ENCODE results near the gene ATOH8. TPM values are rescaled to one million over a fixed set of nuclear protein-coding genes. Genes with fewer than 3 reads are reported as not detected.

The ATOH8 gene
- total RNA-seq, 1 donor from 2014 or later = 9.0 TPM

GRCh38 chr2:85722519-85722918, 31.3 kb upstream of the ATOH8 start:
- Mint-ChIP-seq H3K27me3 (ENCODE audit: unreplicated experiment) (peaks cover 4% of the 10 kb centered on the region), H3K4me3 (ENCODE audit: unreplicated experiment) (no peak overlapping the region), H3K4me1 (ENCODE audit: low read depth, unreplicated experiment) (peaks cover 18% of the 10 kb centered on the region), H3K36me3 (ENCODE audit: unreplicated experiment) (peaks cover 5% of the 10 kb centered on the region), H3K27ac (ENCODE audit: unreplicated experiment) (no peak overlapping the region), H3K9me3 (ENCODE audit: unreplicated experiment) (peaks cover 6% of the 10 kb centered on the region)
- TF ChIP-seq CTCF (IDR thresholded peaks at IDR 0.05; ENCODE audit: partially characterized antibody, unreplicated experiment) = no peak
- no peak for DNase-seq

- no peak overlapping the region for H3K27ac Mint-ChIP-seq (ENCODE audit: unreplicated experiment)
- peaks cover 14% of the 10 kb centered on the region for H3K4me1 Mint-ChIP-seq (ENCODE audit: low read depth, unreplicated experiment)
- no peak for DNase-seq
- H3K36me3 Mint-ChIP-seq (ENCODE audit: unreplicated experiment) = peaks cover 5% of the 10 kb centered on the region
- TF ChIP-seq CTCF (IDR thresholded peaks at IDR 0.05; ENCODE audit: partially characterized antibody, unreplicated experiment) = no peak
- peaks cover 6% of the 10 kb centered on the region for H3K9me3 Mint-ChIP-seq (ENCODE audit: unreplicated experiment)
- no peak overlapping the region for H3K4me3 Mint-ChIP-seq (ENCODE audit: unreplicated experiment)
- peaks cover 2% of the 10 kb centered on the region for H3K27me3 Mint-ChIP-seq (ENCODE audit: unreplicated experiment)
These were observed 30.0 kb upstream of the ATOH8 start for GRCh38 chr2:85723707-85724360.

GRCh38 chr2:85724731-85725181, 29.0 kb upstream of the ATOH8 start:
- Mint-ChIP-seq H3K27me3 (ENCODE audit: unreplicated experiment) (peaks cover 2% of the 10 kb centered on the region), H3K4me3 (ENCODE audit: unreplicated experiment) (no peak overlapping the region), H3K36me3 (ENCODE audit: unreplicated experiment) (peaks cover 5% of the 10 kb centered on the region), H3K27ac (ENCODE audit: unreplicated experiment) (peak overlapping the region; percentile 3), H3K9me3 (ENCODE audit: unreplicated experiment) (peaks cover 6% of the 10 kb centered on the region), H3K4me1 (ENCODE audit: low read depth, unreplicated experiment) (peaks cover 19% of the 10 kb centered on the region)
- TF ChIP-seq CTCF (IDR thresholded peaks at IDR 0.05; ENCODE audit: partially characterized antibody, unreplicated experiment) = no peak
- peak; percentile 54 for DNase-seq

GRCh38 chr2:85725451-85725850, 28.3 kb upstream of the ATOH8 start:
- peaks cover 6% of the 10 kb centered on the region for H3K9me3 Mint-ChIP-seq (ENCODE audit: unreplicated experiment)
- H3K27ac Mint-ChIP-seq (ENCODE audit: unreplicated experiment) = no peak overlapping the region
- H3K27me3 Mint-ChIP-seq (ENCODE audit: unreplicated experiment) = peaks cover 2% of the 10 kb centered on the region
- no peak for DNase-seq
- TF ChIP-seq CTCF (IDR thresholded peaks at IDR 0.05; ENCODE audit: partially characterized antibody, unreplicated experiment) = no peak
- peaks cover 19% of the 10 kb centered on the region for H3K4me1 Mint-ChIP-seq (ENCODE audit: low read depth, unreplicated experiment)
- H3K4me3 Mint-ChIP-seq (ENCODE audit: unreplicated experiment) = peak overlapping the region; percentile 14
- H3K36me3 Mint-ChIP-seq (ENCODE audit: unreplicated experiment) = peaks cover 5% of the 10 kb centered on the region

GRCh38 chr2:85727798-85728197, 26.0 kb upstream of the ATOH8 start:
- no peak for TF ChIP-seq CTCF (IDR thresholded peaks at IDR 0.05; ENCODE audit: partially characterized antibody, unreplicated experiment)
- no peak overlapping the region for H3K27ac Mint-ChIP-seq (ENCODE audit: unreplicated experiment)
- peaks cover 4% of the 10 kb centered on the region for H3K9me3 Mint-ChIP-seq (ENCODE audit: unreplicated experiment)
- no peaks in the 10 kb centered on the region for H3K36me3 Mint-ChIP-seq (ENCODE audit: unreplicated experiment)
- no peak for DNase-seq
- H3K4me1 Mint-ChIP-seq (ENCODE audit: low read depth, unreplicated experiment) = peaks cover 19% of the 10 kb centered on the region
- H3K4me3 Mint-ChIP-seq (ENCODE audit: unreplicated experiment) = no peak overlapping the region
- peaks cover 4% of the 10 kb centered on the region for H3K27me3 Mint-ChIP-seq (ENCODE audit: unreplicated experiment)

Measured in glutamatergic neuron (in vitro differentiated cells).